ENCODE data around the gene TBKBP1.
A peak's percentile ranks its signal among the peaks of the same experiment; 100 is the strongest.

DNA sequence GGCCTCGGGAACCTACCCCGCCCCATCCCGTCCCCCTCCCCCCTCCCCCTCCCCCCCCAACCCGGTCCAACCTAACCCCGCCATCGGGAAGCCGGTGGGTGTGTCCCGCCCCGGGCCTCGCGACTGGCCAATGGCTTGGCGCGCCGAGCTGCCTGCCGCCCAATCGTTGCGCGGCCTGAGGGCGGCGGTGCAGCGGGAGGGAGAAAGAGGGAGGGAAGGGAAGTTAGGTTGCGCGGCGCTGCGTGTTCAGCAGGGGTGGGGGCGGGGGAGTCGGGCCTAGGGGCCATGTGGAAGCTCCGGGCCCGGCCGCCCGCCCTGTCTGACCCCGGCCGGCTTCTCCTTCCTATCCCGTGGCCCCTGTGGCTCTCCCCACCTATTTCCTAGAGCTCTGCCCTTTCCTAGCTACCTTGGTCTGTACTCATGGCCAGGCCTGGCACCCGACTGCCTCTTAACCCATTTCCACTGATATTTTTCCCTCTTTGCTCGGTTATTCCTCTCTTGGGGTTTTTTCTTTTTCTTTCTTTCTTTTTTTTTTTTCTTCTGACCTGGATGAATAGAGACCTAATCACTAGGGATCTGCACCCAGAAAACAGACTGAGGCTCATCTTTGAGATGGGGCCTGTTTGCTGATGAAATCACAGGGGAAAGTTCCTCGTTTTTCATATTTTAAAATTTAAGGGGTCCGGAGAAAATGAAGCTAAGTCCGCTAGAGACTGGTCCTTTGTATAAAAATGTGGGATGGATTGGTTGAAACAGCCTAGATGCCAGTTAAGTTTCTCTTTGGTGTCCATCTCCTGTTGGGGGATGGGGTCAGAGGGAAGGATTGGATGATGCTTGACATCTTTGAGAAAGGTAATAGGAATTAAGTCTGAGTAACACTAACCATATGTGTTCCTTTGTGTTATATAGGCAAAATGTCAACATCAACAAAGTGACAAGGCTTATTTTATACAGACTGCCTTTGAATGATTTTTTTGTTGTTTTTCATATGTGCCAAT, 43.1 kb upstream of the TBKBP1 start:
- TF ChIP-seq, protein P1, sequence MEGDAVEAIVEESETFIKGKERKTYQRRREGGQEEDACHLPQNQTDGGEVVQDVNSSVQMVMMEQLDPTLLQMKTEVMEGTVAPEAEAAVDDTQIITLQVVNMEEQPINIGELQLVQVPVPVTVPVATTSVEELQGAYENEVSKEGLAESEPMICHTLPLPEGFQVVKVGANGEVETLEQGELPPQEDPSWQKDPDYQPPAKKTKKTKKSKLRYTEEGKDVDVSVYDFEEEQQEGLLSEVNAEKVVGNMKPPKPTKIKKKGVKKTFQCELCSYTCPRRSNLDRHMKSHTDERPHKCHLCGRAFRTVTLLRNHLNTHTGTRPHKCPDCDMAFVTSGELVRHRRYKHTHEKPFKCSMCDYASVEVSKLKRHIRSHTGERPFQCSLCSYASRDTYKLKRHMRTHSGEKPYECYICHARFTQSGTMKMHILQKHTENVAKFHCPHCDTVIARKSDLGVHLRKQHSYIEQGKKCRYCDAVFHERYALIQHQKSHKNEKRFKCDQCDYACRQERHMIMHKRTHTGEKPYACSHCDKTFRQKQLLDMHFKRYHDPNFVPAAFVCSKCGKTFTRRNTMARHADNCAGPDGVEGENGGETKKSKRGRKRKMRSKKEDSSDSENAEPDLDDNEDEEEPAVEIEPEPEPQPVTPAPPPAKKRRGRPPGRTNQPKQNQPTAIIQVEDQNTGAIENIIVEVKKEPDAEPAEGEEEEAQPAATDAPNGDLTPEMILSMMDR (IDR thresholded peaks at IDR 0.05) = no peak
- TF ChIP-seq POLR2AphosphoS5 (IDR thresholded peaks at IDR 0.05; ENCODE audit: insufficient read depth in 1 of 2, low read depth in 1 of 2) (peak; percentile 41 to 44), POLR2A (IDR thresholded peaks at IDR 0.05) (no peak)

Data from vagina (tissue), 2 donors.